Measurements from ENCODE around the gene PTPN4. TPM values are rescaled to one million over a fixed set of nuclear protein-coding genes. Genes with fewer than 3 reads are reported as not detected.

The PTPN4 gene
- total and polyA plus RNA-seq, 11 donors, result 3.6 to 49.0 (median 43.0) TPM

GRCh38 chr2:119852214-119852613, 92.5 kb downstream of the PTPN4 start:
- no peak for TF ChIP-seq POLR2A (IDR thresholded peaks at IDR 0.05)
- TF ChIP-seq, protein P1, sequence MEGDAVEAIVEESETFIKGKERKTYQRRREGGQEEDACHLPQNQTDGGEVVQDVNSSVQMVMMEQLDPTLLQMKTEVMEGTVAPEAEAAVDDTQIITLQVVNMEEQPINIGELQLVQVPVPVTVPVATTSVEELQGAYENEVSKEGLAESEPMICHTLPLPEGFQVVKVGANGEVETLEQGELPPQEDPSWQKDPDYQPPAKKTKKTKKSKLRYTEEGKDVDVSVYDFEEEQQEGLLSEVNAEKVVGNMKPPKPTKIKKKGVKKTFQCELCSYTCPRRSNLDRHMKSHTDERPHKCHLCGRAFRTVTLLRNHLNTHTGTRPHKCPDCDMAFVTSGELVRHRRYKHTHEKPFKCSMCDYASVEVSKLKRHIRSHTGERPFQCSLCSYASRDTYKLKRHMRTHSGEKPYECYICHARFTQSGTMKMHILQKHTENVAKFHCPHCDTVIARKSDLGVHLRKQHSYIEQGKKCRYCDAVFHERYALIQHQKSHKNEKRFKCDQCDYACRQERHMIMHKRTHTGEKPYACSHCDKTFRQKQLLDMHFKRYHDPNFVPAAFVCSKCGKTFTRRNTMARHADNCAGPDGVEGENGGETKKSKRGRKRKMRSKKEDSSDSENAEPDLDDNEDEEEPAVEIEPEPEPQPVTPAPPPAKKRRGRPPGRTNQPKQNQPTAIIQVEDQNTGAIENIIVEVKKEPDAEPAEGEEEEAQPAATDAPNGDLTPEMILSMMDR (IDR thresholded peaks at IDR 0.05), result no peak
- Histone ChIP-seq H3K9me3 (peaks cover 0 to 33% (median 18%) of the 10 kb centered on the region in 12 donors), H3K4me1 (peaks cover 0 to 16% (median 0%) of the 10 kb centered on the region in 12 donors), H3K27me3 (no peaks in the 10 kb centered on the region), H3K27ac (no peak overlapping the region), H3K36me3 (no peaks in the 10 kb centered on the region), H3K4me3 (no peak overlapping the region)
- intact Hi-C loops (cut with DNase I), result no loop called here
- DNase-seq (no peak), ATAC-seq (no peak)
- 97 to 99% (median 98%) methylated on average over 6 of the region's 6 CpGs for WGBS, 4 donors

DNA sequence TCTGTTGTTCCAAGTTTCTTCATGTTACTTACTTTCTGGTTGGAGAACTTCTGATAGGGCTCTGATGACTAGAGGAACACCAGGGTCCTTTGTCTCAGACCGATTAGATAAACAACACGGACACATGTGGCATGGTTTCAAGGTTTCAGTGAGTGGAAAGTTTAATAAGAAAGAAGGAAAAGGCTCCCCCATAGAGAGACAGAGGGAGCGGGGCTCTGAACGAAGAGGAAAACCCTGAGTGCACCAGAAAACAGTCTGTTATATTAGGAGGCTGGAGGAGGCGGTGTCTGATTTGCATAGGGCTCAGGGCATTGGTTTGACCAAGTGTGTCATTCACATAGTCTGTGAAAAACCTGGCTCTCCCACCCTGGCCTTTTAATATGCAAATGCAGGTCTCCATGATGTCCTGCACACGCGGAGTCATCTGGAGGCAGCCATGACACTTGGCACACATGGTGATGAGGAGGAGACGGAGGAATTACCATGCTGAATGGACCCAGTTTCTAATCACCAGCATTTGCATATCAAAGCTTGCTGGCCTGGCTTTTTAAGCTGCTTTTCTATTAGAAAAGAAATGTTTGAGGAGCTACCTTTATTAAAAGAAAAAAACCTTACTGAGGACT, 94.2 kb downstream of the PTPN4 start:
- Histone ChIP-seq H3K4me1 (peaks cover 0 to 19% (median 3%) of the 10 kb centered on the region in 12 donors), H3K4me3 (no peak overlapping the region), H3K27ac (no peak overlapping the region), H3K36me3 (no peaks in the 10 kb centered on the region), H3K9me3 (peaks cover 0 to 33% (median 18%) of the 10 kb centered on the region in 12 donors), H3K27me3 (no peaks in the 10 kb centered on the region)
- TF ChIP-seq, protein P1 (IDR thresholded peaks at IDR 0.05), result no peak
- TF ChIP-seq POLR2A (IDR thresholded peaks at IDR 0.05), result no peak
- WGBS, 4 donors, result 90 to 92% (median 91%) methylated on average over 8 of the region's 8 CpGs
- no peak for ATAC-seq
- DNase-seq, result no peak
- intact Hi-C loops (cut with DNase I), result no loop called here

DNA sequence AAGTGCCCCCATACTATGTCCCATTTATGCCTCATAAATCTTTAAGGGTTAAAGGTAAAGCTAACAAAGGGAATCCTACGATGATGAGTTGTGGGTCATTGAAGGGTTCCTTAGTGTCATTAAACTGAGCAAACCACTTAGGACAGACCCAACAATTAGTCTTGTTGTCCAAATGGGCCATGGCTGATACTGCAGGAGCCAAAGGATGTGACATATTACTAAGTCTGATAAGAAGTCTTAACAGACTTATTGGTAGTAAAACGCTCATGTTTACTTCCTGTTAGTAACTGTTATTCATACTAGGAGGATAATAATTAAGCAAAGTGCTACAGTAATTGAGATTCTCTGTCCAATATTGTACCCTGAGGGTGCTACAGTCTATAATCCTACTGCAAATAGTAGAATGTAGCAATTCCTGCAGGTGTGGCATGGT, 96.8 kb downstream of the PTPN4 start:
- H3K27ac ChIP-seq, result no peak overlapping the region
- no peaks in the 10 kb centered on the region for H3K27me3 ChIP-seq
- TF ChIP-seq, protein P1 (IDR thresholded peaks at IDR 0.05), result no peak
- TF ChIP-seq POLR2A (IDR thresholded peaks at IDR 0.05), result no peak
- no peaks in the 10 kb centered on the region for H3K36me3 ChIP-seq
- no peak for DNase-seq
- peaks cover 0 to 29% (median 14%) of the 10 kb centered on the region in 12 donors for H3K9me3 ChIP-seq
- H3K4me1 ChIP-seq, result peaks cover 0 to 20% (median 6%) of the 10 kb centered on the region in 12 donors
- WGBS, 4 donors, result 58 to 69% (median 61%) methylated on average over 2 of the region's 2 CpGs
- no peak overlapping the region for H3K4me3 ChIP-seq
- intact Hi-C loops (cut with DNase I), result no loop called here
- no peak for ATAC-seq

DNA sequence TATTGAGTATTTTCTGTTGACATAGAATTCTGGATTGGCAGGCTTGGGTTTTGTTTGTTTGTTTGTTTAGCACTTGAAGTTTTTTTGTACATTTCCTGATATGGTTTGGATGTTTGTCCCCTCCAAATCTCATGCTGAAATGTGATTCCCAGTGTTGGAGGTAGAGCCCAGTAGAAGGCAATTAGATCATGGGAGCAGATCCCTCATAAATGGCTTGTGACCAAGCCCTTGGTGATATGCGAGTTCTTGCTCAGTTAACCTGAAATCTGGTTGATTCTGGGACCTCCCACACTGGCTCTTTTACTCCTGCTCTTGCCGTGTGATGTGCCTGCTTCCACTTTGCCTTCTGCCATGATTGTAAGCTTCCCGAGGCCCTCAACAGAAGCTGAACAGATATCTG, 98.0 kb downstream of the PTPN4 start:
- no peak for TF ChIP-seq POLR2A (IDR thresholded peaks at IDR 0.05)
- TF ChIP-seq, protein P1 (IDR thresholded peaks at IDR 0.05), result no peak
- DNase-seq (no peak), ATAC-seq (no peak)
- no peaks in the 10 kb centered on the region for H3K27me3 ChIP-seq
- no peaks in the 10 kb centered on the region for H3K36me3 ChIP-seq
- H3K4me1 ChIP-seq, result peaks cover 0 to 27% (median 14%) of the 10 kb centered on the region in 12 donors
- no peak overlapping the region for H3K4me3 ChIP-seq
- 71 to 88% (median 80%) methylated on average over 3 of the region's 3 CpGs for WGBS, 4 donors
- H3K9me3 ChIP-seq, result peaks cover 0 to 16% (median 1%) of the 10 kb centered on the region in 12 donors
- no peak overlapping the region for H3K27ac ChIP-seq
- intact Hi-C loops (cut with DNase I), result no loop called here
